DND-41 (cell line): ENCODE measurements around the gene CPN2.

Experiments
- CTCF ChIP-seq: IDR thresholded peaks from 2 replicates; pipeline ENCODE4 v1.5.1; 2012; ENCODE audit warnings: borderline replicate concordance, low read length, moderate library complexity, mild to moderate bottlenecking; ENCODE audit not compliant: poor library complexity, severe bottlenecking; ENCODE audit errors: extremely low read depth
- EZH2 ChIP-seq: IDR thresholded peaks from 3 replicates; pipeline ENCODE4 v1.6.1; 2012; ENCODE audit warnings: borderline replicate concordance, low read depth, mild to moderate bottlenecking, moderate library complexity, low read length, inconsistent platforms; ENCODE audit not compliant: severe bottlenecking

- TF ChIP-seq CTCF (no peak), EZH2 (no peak)
Measured at GRCh38 chr3:194346035-194346434, 5.1 kb downstream of the CPN2 start.
